ENCODE results near the gene TELO2.
A peak's percentile ranks its signal among the peaks of the same experiment; 100 is the strongest.

- TF ChIP-seq POLR2AphosphoS5 (IDR thresholded peaks at IDR 0.05) (peak in 1 of 3 donors; percentile 18), CTCF (IDR thresholded peaks at IDR 0.05 in 8 of 11, conservative IDR thresholded peaks at IDR 0.05 in 3 of 11) (no peak)
Measured at GRCh38 chr16:1535391-1536291, 42.5 kb downstream of the TELO2 start.
